ENCODE results near the gene TPSAB1.

The TPSAB1 gene

DNA sequence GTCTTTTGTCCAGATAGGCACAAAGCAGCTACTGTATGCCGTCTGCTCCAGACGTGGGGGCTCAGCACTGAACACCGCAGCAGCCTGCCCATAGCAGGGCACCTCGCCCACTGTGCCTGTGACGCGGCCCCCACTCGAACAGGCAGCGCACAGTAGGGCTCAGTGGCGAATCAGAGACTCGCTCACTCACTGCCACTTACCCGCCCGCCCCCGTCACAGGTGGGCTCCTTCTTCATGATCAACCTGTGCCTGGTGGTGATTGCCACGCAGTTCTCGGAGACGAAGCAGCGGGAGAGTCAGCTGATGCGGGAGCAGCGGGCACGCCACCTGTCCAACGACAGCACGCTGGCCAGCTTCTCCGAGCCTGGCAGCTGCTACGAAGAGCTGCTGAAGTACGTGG is 39.1 kb upstream of the TPSAB1 start:
- H3K9me3 Mint-ChIP-seq = no peaks in the 10 kb centered on the region
- H3K4me3 Mint-ChIP-seq = no peak overlapping the region
- H3K4me1 Mint-ChIP-seq = no peaks in the 10 kb centered on the region
- ATAC-seq (no peak), DNase-seq (no peak)
- no peaks in the 10 kb centered on the region for H3K27me3 Mint-ChIP-seq
- H3K27ac Mint-ChIP-seq = no peak overlapping the region
- H3K36me3 Mint-ChIP-seq (ENCODE audit: low read depth) = no peaks in the 10 kb centered on the region

DNA sequence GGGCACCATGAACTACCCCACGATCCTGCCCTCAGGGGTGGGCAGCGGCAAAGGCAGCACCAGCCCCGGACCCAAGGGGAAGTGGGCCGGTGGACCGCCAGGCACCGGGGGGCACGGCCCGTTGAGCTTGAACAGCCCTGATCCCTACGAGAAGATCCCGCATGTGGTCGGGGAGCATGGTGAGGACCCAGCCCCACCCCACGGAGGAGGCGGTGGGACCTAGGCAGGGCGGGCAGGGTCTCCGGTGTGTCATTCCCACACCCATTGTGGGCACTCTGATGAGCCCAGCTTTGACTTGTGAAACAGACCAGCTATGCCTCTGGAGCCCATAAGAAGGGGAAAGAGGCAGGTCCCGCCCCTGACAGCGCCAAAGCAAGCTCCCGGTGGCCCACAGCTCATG is 38.2 kb upstream of the TPSAB1 start:
- no peak for DNase-seq
- no peak for ATAC-seq
- Mint-ChIP-seq H3K4me3 (no peak overlapping the region), H3K36me3 (ENCODE audit: low read depth) (no peaks in the 10 kb centered on the region), H3K4me1 (no peaks in the 10 kb centered on the region), H3K9me3 (no peaks in the 10 kb centered on the region), H3K27ac (no peak overlapping the region), H3K27me3 (no peaks in the 10 kb centered on the region)

DNA sequence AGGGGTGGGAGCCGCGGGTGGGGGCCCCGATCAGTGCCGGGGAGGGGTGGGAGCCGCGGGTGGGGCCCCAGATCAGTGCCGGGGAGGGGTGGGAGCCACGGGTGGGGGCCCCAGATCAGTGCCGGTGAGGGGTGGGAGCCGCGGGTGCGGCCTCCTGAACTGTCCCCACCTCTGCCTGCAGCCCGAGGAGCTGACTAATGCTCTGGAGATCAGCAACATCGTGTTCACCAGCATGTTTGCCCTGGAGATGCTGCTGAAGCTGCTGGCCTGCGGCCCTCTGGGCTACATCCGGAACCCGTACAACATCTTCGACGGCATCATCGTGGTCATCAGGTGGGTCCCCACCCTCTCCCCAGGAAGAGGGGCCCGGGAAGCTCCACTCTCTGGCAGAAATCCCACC is 35.6 kb upstream of the TPSAB1 start:
- no peaks in the 10 kb centered on the region for H3K9me3 Mint-ChIP-seq
- no peak for ATAC-seq

DNA sequence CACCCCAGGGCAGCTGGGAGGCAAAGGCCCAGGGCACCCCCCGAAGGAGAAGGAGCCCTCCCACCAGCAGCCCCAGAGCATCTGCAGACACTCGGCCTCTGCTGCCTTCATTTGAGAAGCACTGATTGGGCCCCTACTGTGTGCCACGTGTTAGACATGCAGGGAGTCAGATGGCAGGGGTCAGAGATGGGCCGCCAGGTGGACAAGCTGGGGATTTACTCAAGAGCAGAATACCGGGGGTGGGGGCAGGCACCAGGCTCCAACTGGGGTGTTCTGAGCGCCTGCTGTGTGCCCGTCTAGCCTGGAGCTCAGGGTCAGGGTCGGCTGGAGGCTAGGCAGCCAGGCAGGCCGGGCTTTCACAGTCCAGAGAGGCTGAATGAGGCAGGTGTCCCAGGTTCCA is 34.2 kb upstream of the TPSAB1 start:
- Mint-ChIP-seq H3K4me1 (no peaks in the 10 kb centered on the region), H3K27ac (no peak overlapping the region), H3K36me3 (ENCODE audit: low read depth) (no peaks in the 10 kb centered on the region), H3K4me3 (no peak overlapping the region), H3K9me3 (no peaks in the 10 kb centered on the region), H3K27me3 (no peaks in the 10 kb centered on the region)
- DNase-seq (no peak), ATAC-seq (no peak)

More for the DNA sequence above, 35.6 kb upstream of the TPSAB1 start:
- Mint-ChIP-seq H3K4me3 (no peak overlapping the region), H3K36me3 (ENCODE audit: low read depth) (no peaks in the 10 kb centered on the region), H3K27ac (no peak overlapping the region), H3K4me1 (no peaks in the 10 kb centered on the region), H3K27me3 (no peaks in the 10 kb centered on the region)
- no peak for DNase-seq

DNA sequence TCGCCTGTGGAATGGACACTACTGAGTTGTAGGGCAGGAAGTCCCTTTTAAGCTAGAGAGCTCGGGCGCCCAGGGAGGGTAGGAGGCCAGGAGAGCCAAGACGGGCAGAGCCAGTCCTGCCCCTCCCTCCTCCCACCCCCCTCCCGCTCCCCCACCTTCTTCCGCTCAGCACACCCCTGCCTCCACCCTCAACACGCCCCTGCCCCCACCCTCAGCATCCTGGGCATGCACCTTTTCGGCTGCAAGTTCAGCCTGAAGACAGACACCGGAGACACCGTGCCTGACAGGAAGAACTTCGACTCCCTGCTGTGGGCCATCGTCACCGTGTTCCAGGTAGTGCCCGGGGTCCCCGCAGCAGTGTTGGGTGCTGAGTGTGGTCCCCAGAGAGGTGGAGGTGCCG is 33.7 kb upstream of the TPSAB1 start:
- H3K9me3 Mint-ChIP-seq = no peaks in the 10 kb centered on the region
- DNase-seq (no peak), ATAC-seq (no peak)
- no peaks in the 10 kb centered on the region for H3K27me3 Mint-ChIP-seq
- no peak overlapping the region for H3K4me3 Mint-ChIP-seq
- H3K4me1 Mint-ChIP-seq = no peaks in the 10 kb centered on the region
- no peak overlapping the region for H3K27ac Mint-ChIP-seq
- no peaks in the 10 kb centered on the region for H3K36me3 Mint-ChIP-seq (ENCODE audit: low read depth)

DNA sequence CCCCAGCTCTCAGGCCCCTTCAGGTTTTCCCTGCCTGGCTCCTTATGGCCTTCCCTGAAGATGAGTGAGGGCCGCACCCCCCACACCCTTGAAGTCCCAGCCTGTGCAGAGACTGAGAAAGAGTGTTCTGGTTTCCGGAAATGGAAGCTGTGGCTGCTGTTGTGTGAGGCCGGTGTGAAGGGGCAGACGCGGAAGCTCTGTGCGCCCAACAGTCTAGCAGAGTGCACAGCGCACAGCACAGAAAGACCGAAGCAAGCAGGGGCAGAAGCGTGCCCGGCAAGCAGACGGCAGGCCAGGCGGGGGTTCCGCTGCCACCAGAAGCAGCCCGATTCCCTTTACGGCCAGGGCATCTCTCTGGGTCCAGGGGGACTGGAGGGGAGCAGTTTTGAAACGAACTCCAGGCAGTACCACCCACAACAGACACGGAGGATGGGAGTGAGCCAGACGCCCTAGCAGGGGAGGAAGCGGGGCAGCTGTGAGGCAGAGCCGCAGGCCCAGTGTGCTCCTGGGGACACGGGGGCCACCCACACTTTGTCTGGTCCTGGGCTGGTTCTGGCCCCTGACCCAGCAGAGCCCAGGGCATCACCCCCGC is 32.2 kb upstream of the TPSAB1 start:
- DNase-seq (no peak), ATAC-seq (no peak)
- H3K27me3 Mint-ChIP-seq = no peaks in the 10 kb centered on the region
- H3K4me1 Mint-ChIP-seq = no peaks in the 10 kb centered on the region
- peak overlapping the region; percentile 6 for H3K4me3 Mint-ChIP-seq
- no peaks in the 10 kb centered on the region for H3K9me3 Mint-ChIP-seq
- H3K36me3 Mint-ChIP-seq (ENCODE audit: low read depth) = no peaks in the 10 kb centered on the region
- H3K27ac Mint-ChIP-seq = no peak overlapping the region

DNA sequence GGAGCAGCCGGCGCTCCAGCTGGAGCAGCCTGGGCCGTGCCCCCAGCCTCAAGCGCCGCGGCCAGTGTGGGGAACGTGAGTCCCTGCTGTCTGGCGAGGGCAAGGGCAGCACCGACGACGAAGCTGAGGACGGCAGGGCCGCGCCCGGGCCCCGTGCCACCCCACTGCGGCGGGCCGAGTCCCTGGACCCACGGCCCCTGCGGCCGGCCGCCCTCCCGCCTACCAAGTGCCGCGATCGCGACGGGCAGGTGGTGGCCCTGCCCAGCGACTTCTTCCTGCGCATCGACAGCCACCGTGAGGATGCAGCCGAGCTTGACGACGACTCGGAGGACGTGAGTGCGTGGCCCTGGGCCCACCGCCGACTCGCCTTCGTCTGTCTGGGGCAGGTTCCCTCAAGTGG is 31.4 kb upstream of the TPSAB1 start:
- H3K27ac Mint-ChIP-seq = no peak overlapping the region
- H3K9me3 Mint-ChIP-seq = no peaks in the 10 kb centered on the region
- ATAC-seq = no peak
- H3K4me1 Mint-ChIP-seq = no peaks in the 10 kb centered on the region
- no peaks in the 10 kb centered on the region for H3K36me3 Mint-ChIP-seq (ENCODE audit: low read depth)
- no peaks in the 10 kb centered on the region for H3K27me3 Mint-ChIP-seq
- no peak overlapping the region for H3K4me3 Mint-ChIP-seq
- no peak for DNase-seq

DNA sequence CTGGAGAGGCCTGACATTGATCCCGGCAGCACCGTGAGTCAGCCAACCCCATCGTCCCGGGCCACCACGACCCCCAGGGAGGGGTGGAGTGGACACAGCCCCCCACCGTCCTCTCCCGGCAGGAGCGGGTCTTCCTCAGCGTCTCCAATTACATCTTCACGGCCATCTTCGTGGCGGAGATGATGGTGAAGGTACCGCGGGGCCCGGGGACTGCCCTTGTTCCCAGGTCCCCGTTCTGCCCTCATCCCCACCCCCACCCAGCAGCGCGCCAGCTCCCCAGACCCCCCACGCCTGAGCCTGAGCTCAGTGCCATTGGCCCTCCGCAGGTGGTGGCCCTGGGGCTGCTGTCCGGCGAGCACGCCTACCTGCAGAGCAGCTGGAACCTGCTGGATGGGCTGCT is 30.0 kb upstream of the TPSAB1 start:
- Mint-ChIP-seq H3K4me3 (no peak overlapping the region), H3K27me3 (no peaks in the 10 kb centered on the region), H3K27ac (no peak overlapping the region), H3K9me3 (no peaks in the 10 kb centered on the region), H3K4me1 (no peaks in the 10 kb centered on the region), H3K36me3 (ENCODE audit: low read depth) (no peaks in the 10 kb centered on the region)
- DNase-seq (no peak), ATAC-seq (no peak)

DNA sequence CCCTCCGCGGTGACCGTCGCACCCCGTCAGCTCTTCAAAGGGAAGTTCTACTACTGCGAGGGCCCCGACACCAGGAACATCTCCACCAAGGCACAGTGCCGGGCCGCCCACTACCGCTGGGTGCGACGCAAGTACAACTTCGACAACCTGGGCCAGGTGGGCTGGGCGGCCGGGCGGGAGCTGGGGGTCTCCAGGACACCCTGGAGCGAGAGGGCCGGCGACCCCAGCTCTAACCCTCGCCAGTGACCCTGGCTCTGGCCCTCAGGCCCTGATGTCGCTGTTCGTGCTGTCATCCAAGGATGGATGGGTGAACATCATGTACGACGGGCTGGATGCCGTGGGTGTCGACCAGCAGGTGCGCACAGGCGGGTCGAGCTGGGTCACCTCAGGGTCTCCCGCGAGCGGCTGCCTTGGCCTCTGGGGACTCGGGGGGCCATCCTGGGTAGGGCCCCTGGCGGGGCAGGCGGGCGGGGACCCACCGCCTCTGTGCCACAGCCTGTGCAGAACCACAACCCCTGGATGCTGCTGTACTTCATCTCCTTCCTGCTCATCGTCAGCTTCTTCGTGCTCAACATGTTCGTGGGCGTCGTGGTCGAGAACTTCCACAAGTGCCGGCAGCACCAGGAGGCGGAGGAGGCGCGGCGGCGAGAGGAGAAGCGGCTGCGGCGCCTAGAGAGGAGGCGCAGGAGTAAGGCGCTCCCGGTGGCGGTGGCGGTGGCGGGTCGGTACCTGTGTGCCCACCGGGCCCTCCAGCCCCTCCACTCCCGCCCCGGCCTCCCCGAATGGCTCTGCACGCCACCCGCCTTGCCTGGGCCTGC is 28.8 kb upstream of the TPSAB1 start:
- no peaks in the 10 kb centered on the region for H3K36me3 Mint-ChIP-seq (ENCODE audit: low read depth)
- no peak overlapping the region for H3K4me3 Mint-ChIP-seq
- no peaks in the 10 kb centered on the region for H3K27me3 Mint-ChIP-seq
- no peaks in the 10 kb centered on the region for H3K9me3 Mint-ChIP-seq
- no peaks in the 10 kb centered on the region for H3K4me1 Mint-ChIP-seq
- no peak overlapping the region for H3K27ac Mint-ChIP-seq
- ATAC-seq (no peak), DNase-seq (no peak)

DNA sequence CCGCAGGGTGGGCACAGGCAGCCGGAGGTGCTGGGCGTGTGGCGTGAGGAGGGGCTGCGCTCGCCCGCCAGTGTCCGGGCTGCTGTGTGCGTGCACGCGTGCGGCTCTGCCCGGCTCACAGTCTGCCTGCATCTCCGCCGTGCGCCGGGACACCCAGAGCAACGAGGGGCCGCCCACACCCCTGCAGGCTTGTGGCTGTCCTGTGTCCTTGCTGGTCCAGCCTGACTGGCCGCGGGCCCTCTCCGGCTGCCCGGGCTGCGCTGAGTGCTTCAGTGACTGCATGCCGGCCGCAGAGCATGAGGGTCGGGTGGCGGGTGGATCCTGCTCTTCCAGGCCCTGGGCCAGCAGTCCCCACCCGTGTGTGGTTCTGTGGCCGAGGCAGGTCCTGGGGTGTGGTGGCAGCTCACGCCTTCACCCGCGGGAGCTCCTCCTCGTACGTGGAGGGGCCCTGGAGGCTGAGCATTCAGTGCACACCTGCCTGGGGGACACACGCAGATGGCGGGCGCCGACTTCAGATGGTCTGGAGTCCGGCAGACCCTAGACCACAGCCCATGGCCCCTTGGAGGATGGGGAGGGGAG is 27.8 kb upstream of the TPSAB1 start:
- Mint-ChIP-seq H3K36me3 (ENCODE audit: low read depth) (no peaks in the 10 kb centered on the region), H3K27ac (no peak overlapping the region), H3K4me1 (no peaks in the 10 kb centered on the region), H3K9me3 (no peaks in the 10 kb centered on the region), H3K4me3 (no peak overlapping the region), H3K27me3 (no peaks in the 10 kb centered on the region)
- ATAC-seq = no peak
- no peak for DNase-seq

DNA sequence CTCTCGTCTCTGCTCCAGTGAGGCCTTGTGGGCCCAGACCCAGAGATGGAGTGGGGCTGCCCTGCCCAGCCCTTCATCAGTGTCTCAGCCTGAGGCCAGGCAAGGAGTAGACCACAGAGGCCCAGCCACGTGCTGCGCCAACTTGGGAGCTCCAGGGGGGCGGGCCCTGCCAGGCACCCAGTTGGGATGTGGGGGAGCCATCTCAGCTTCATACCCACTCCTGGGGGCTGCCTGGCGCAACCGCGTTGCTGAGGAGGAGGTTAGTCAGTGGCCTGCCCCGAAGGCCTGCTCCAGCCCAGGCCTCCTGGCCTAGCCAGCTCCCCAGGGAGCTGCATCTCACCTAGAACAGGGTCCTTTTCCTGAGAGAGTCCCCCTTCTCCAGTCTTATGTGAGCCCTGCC is 27.3 kb upstream of the TPSAB1 start:
- Mint-ChIP-seq H3K9me3 (no peaks in the 10 kb centered on the region), H3K27ac (no peak overlapping the region)

DNA sequence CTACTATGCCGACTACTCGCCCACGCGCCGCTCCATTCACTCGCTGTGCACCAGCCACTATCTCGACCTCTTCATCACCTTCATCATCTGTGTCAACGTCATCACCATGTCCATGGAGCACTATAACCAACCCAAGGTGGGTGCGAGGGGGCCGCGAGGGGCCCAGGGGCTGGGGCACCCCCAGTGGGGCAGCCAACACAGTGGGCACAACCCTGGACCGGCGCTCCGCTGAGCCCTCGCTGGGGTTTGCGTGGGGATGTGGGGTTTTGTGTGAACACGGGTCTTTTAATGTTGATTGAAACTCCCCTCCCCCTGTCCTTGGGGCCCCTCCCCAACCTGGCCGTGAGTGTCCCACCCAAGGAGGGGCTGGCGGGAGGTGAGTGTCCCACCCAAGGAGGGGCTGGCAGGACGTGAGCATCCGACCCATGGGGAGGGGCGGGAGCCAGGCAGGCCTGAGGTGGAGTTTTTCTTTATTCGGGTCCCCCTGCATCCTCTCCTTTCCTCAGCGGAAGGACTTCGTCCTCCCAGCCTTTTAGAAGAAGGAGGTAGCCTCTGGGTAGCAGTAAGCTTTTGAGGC is 26.6 kb upstream of the TPSAB1 start:
- no peak for DNase-seq
- H3K27me3 Mint-ChIP-seq = no peaks in the 10 kb centered on the region
- no peaks in the 10 kb centered on the region for H3K9me3 Mint-ChIP-seq
- no peak overlapping the region for H3K4me3 Mint-ChIP-seq
- H3K27ac Mint-ChIP-seq = no peak overlapping the region
- ATAC-seq = no peak
- no peaks in the 10 kb centered on the region for H3K36me3 Mint-ChIP-seq (ENCODE audit: low read depth)
- H3K4me1 Mint-ChIP-seq = no peaks in the 10 kb centered on the region

More for the DNA sequence above, 27.3 kb upstream of the TPSAB1 start:
- no peak for DNase-seq
- Mint-ChIP-seq H3K27me3 (no peaks in the 10 kb centered on the region), H3K4me1 (no peaks in the 10 kb centered on the region), H3K36me3 (ENCODE audit: low read depth) (no peaks in the 10 kb centered on the region), H3K4me3 (no peak overlapping the region)
- ATAC-seq = no peak

DNA sequence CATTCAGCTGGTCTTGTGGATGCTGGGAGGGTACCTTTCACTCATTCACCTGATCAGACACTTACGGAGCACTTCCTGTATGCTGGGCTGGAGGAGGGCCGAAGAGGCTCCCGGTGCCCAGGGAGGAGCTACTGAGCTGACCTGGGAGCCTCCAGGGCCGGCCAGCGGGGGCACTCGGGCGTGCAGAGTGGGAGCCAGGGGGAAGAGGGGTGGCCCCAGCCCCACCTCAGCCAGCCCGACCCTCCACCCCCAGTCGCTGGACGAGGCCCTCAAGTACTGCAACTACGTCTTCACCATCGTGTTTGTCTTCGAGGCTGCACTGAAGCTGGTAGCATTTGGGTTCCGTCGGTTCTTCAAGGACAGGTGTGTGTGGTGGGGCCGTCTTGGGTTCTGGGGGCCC is 25.8 kb upstream of the TPSAB1 start:
- H3K27me3 Mint-ChIP-seq = no peaks in the 10 kb centered on the region

DNA sequence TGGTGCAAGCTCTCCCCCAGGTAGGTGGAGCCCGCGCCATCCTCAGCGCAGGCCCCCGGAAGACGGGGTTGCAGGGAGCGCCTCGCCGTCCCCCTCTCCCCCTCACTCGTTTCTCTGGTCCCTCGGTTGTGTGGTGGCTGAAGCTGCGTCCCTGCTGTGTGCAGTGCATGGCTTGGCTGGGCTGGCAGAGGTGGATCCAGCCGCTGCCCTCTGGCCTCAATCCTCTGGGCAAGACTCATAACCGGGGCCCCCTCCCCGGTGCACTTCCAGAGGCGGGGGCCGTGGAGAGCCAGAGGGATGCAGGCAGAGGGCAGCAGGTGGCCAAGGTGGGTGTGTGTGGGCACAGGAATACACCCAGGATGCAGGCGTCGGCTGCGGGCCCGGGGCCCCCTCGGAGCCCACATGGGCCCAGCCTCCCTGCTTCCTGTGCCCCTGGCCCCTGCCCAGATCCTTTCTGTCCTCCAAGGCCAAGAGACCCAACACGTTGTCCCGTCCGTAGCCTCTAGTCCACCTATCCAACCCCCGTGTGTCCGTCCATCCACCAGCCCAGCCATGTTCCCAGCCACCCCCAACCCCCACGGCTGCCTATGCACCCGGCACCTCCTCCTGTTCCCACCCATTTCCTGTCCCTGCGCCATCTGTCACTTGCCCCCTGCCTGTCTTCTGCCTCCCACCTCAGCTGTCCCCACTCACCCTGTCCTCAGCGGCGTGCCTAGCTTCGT is 24.8 kb upstream of the TPSAB1 start:
- DNase-seq = no peak

More for the DNA sequence above, 25.8 kb upstream of the TPSAB1 start:
- Mint-ChIP-seq H3K4me1 (no peaks in the 10 kb centered on the region), H3K4me3 (no peak overlapping the region), H3K9me3 (no peaks in the 10 kb centered on the region), H3K27ac (no peak overlapping the region), H3K36me3 (ENCODE audit: low read depth) (no peaks in the 10 kb centered on the region)
- ATAC-seq (no peak), DNase-seq (no peak)

DNA sequence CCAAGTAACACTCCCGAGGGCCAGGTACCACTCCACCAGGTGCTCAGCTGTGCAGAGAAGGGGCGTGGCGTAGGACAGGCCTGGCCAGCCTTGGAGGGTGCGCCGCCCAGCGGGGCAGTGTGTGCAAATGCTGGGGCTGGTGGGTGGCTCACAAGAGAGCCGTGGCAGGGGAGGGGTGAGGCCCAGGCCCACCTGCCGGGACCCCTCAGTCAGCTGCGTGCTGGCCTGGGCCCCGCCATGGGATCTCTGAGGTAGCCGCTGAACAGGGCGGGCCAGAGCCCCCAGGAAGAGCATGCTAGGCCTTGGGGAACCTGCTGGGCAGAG is 24.2 kb upstream of the TPSAB1 start:
- Mint-ChIP-seq H3K4me1 (no peaks in the 10 kb centered on the region), H3K27ac (no peak overlapping the region), H3K9me3 (no peaks in the 10 kb centered on the region), H3K4me3 (no peak overlapping the region), H3K27me3 (no peaks in the 10 kb centered on the region), H3K36me3 (ENCODE audit: low read depth) (no peaks in the 10 kb centered on the region)
- DNase-seq = no peak
- no peak for ATAC-seq

More for the DNA sequence above, 24.8 kb upstream of the TPSAB1 start:
- H3K36me3 Mint-ChIP-seq (ENCODE audit: low read depth) = no peaks in the 10 kb centered on the region
- no peak overlapping the region for H3K27ac Mint-ChIP-seq
- H3K4me1 Mint-ChIP-seq = no peaks in the 10 kb centered on the region
- no peak for ATAC-seq
- H3K27me3 Mint-ChIP-seq = no peaks in the 10 kb centered on the region
- H3K9me3 Mint-ChIP-seq = no peaks in the 10 kb centered on the region
- H3K4me3 Mint-ChIP-seq = no peak overlapping the region
